BE2C (cell line): Measurements from ENCODE around the gene BNIP1.

Experiments
- DNase-seq: peaks from one replicate; pipeline ENCODE4 v3.0.0-alpha.2; 2020
- H3K27me3 ChIP-seq: fragments of 250-450 bp; sonication (Bioruptor Pico); 2 replicates; pipeline ENCODE4 v1.5.1; 2020; ENCODE audit warnings: mild to moderate bottlenecking
- H3K36me3 ChIP-seq: fragments of 250-450 bp; sonication (Bioruptor Pico); 2 replicates; pipeline ENCODE4 v1.5.1; 2020; ENCODE audit warnings: mild to moderate bottlenecking
- H3K4me1 ChIP-seq: fragments of 250-450 bp; sonication (Bioruptor Pico); 2 replicates; pipeline ENCODE4 v1.5.1; 2020
- H3K4me3 ChIP-seq: 2 replicates; pipeline ENCODE4 v1.5.1; 2011; ENCODE audit warnings: low read depth, low read length
- H3K9me3 ChIP-seq: fragments of 250-450 bp; sonication (Bioruptor Pico); 2 replicates; pipeline ENCODE4 v1.5.1; 2020
- TF ChIP-seq, protein P1 (sequence below): IDR thresholded peaks from 2 replicates; pipeline ENCODE4 v1.5.1; 2012; ENCODE audit warnings: mild to moderate bottlenecking, low read depth, low read length

BNIP1 gene

DNA sequence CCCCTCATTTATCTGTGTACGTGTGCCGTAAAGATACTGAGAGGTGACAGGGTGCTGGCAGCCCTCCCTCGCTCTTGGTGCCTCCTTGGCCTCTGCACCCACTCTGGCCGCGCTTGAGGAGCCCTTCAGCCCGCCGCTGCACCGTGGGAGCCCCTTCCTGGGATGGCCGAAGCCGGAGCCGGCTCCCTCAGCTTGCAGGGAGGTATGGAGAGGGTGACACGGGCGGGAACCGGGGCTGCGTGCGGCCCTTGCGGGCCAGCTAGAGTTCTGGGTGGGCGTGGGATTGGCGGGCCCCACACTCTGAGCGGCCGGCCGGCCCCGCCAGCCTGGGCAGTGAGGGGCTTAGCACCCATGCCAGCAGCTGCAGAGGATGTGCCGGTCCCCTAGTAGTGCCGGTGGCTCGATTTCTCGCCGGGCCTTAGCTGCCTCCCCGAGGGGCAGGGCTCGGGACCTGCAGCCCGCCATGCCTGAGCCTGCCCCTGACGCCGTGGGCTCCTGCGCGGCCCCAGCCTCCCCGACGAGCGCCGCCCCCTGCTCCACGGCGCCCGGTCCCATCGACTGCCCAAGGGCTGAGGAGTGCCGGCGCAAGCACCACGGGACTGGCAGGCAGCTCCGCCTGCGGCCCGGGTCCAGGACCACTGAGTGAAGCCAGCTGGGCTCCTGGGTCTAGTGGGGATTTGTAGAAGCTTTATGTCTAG, 69.1 kb downstream of the BNIP1 start:
- TF ChIP-seq, protein P1, sequence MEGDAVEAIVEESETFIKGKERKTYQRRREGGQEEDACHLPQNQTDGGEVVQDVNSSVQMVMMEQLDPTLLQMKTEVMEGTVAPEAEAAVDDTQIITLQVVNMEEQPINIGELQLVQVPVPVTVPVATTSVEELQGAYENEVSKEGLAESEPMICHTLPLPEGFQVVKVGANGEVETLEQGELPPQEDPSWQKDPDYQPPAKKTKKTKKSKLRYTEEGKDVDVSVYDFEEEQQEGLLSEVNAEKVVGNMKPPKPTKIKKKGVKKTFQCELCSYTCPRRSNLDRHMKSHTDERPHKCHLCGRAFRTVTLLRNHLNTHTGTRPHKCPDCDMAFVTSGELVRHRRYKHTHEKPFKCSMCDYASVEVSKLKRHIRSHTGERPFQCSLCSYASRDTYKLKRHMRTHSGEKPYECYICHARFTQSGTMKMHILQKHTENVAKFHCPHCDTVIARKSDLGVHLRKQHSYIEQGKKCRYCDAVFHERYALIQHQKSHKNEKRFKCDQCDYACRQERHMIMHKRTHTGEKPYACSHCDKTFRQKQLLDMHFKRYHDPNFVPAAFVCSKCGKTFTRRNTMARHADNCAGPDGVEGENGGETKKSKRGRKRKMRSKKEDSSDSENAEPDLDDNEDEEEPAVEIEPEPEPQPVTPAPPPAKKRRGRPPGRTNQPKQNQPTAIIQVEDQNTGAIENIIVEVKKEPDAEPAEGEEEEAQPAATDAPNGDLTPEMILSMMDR = no peak
- Histone ChIP-seq H3K4me3 (no peak overlapping the region), H3K4me1 (no peaks in the 10 kb centered on the region), H3K27me3 (peaks cover 52% of the 10 kb centered on the region), H3K36me3 (no peaks in the 10 kb centered on the region), H3K9me3 (no peaks in the 10 kb centered on the region; the same call in none of the 2 replicates)
- DNase-seq = no peak
